H1 (cell line): Measurements from ENCODE around the gene CCPG1. TPM values are rescaled to one million over a fixed set of nuclear protein-coding genes. Genes with fewer than 3 reads are reported as not detected.

Experiments
- CHD7 ChIP-seq: fragments of 300-600 bp; sonication (generic); IDR thresholded peaks from 2 replicates; pipeline ENCODE4 v1.7.1; 2012; ENCODE audit warnings: low read length, moderate library complexity, mild to moderate bottlenecking, inconsistent platforms; ENCODE audit not compliant: insufficient replicate concordance
- CTBP2 ChIP-seq: IDR thresholded peaks from 2 replicates; pipeline ENCODE4 v1.7.0; 2011; ENCODE audit warnings: borderline replicate concordance, mild to moderate bottlenecking, moderate library complexity, mixed read lengths, low read length; ENCODE audit not compliant: insufficient read depth, insufficient read length
- POU5F1 ChIP-seq: IDR thresholded peaks from 2 replicates; pipeline ENCODE4 v1.6.1; 2011; ENCODE audit warnings: low read depth, mild to moderate bottlenecking, low read length, moderate library complexity
- RAD21 ChIP-seq, 2 experiments: IDR thresholded peaks in 1 of 2; conservative IDR thresholded peaks in 1 of 2; 2 replicates each; pipeline ENCODE4 v1.6.1; 2011; ENCODE audit warnings: low read depth in 2 of 2, low read length in 2 of 2, improper control_type of control experiment in 1 of 2, inconsistent platforms in 1 of 2, mild to moderate bottlenecking in 1 of 2, moderate library complexity in 1 of 2
- SP1 ChIP-seq: IDR thresholded peaks from 2 replicates; pipeline ENCODE4 v1.6.1; 2011; ENCODE audit warnings: low read depth, low read length
- TAF1 ChIP-seq: IDR thresholded peaks from 2 replicates; pipeline ENCODE4 v1.6.1; 2011; ENCODE audit warnings: mild to moderate bottlenecking, low read depth, low read length
- polyA plus RNA-seq, 7 experiments: library from polyadenylated mRNA; depleted of rRNA in 3 of 7; stranded (reverse) in 5 of 7; unstranded in 2 of 7; fragments of >200 nt in 5 of 7; fragments of 200-250 nt in 2 of 7; gene quantifications; 1 replicate in 5 of 7; 2 replicates in 1 of 7; 4 replicates in 1 of 7; pipeline versions ENCODE4 v1.2.1 to v1.2.3, GENCODE V29; 2011 to 2013; ENCODE audit warnings: missing spikeins in 2 of 7, mixed read lengths in 2 of 7
- total RNA-seq: library from RNA; stranded (reverse); fragmentation: NEBNext Ultra II Directional; extraction: Animal tissue kit (Norgen Biotek cat#: 25700); gene quantifications from 2 replicates; pipeline ENCODE4 v1.2.1, GENCODE V29; 2021

The CCPG1 gene
- total and polyA plus RNA-seq, 2 of the 8 experiments (the other 6 are each of a cell fraction or from before 2014, with no cell fraction given) = 2.3 to 13.2 TPM

GRCh38 chr15:55366981-55367380 lies 41.2 kb downstream of the CCPG1 start (continued):
- TF ChIP-seq CHD7 (no peak), SP1 (no peak), CTBP2 (no peak), RAD21 (IDR thresholded peaks at IDR 0.05 in 1 of 2, conservative IDR thresholded peaks at IDR 0.05 in 1 of 2; ENCODE audit: low read depth in 2 of 2, low read length in 2 of 2) (no peak), TAF1 (no peak), POU5F1 (no peak)
- TF ChIP-seq, all 59 proteins: peak for 0
